ENCODE data around the gene IFNL4. TPM values are rescaled to one million over a fixed set of nuclear protein-coding genes. Genes with fewer than 3 reads are reported as not detected.

Gene IFNL4
- total and polyA plus RNA-seq, 2 of the 4 experiments (the other 2 are of a cell fraction) = not detected

DNA sequence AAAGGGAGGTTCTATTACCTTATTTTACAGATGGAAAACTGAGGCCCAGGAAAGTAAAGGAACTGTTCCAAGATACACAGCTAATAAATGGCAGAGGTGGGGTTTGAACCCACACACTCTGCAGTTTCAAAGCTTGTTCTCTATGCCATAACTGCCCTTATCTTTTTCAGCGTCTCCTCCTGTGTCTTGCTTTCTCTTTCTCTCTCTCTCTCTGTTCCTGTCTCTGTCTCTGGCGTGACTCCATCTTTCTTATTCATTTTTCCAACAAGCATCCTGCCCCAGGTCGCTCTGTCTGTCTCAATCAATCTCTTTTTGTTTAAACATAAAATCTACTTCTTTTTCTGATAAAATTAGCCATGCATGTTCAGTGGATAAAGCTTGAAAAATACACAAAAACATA lies 3.2 kb upstream of the IFNL4 start:
- Histone ChIP-seq H3K9ac (ENCODE audit: low read depth, low read length) (no peak overlapping the region), H3K4me3 (ENCODE audit: insufficient read depth, low read depth, low read length) (no peak overlapping the region), H3K27me3 (ENCODE audit: control insufficient read depth, insufficient read depth, low read length) (peaks cover 60% of the 10 kb centered on the region), H2BK5ac (ENCODE audit: low read depth, low read length, poor library complexity, severe bottlenecking) (no peak overlapping the region), H4K8ac (ENCODE audit: low read depth in 2 of 2, low read length in 2 of 2) (no peak overlapping the region), H3K14ac (replicated peaks; ENCODE audit: low read depth, low read length) (no peak overlapping the region), H3K36me3 (ENCODE audit: control insufficient read depth, insufficient read depth, low read length) (no peaks in the 10 kb centered on the region), H3K9me1 (ENCODE audit: insufficient read depth, low read length) (no peaks in the 10 kb centered on the region), H3K4me1 (ENCODE audit: control insufficient read depth, insufficient read depth, low read length) (no peaks in the 10 kb centered on the region), H3K9me3 (ENCODE audit: control insufficient read depth, insufficient read depth, low read length) (peaks cover 1% of the 10 kb centered on the region; the same call in 1 of the 2 replicates), H3K79me1 (ENCODE audit: low read depth in 1 of 2, low read length in 2 of 2) (no peaks in the 10 kb centered on the region), H2BK20ac (ENCODE audit: low read depth, low read length) (no peak overlapping the region), H4K20me1 (ENCODE audit: insufficient read depth, low read length) (no peaks in the 10 kb centered on the region), H3K4ac (ENCODE audit: low read depth, low read length) (no peak overlapping the region), H2AFZ (replicated peaks; ENCODE audit: low read length, poor library complexity) (no peak overlapping the region), H3K23ac (ENCODE audit: low read depth, low read length) (no peak overlapping the region), H3K27ac (ENCODE audit: insufficient read depth, low read length) (no peak overlapping the region), H3K56ac (ENCODE audit: extremely low read depth, insufficient read depth, low read length) (no peak overlapping the region), H2AK5ac (ENCODE audit: low read depth, low read length) (no peak overlapping the region), H4K5ac (ENCODE audit: low read depth, low read length) (no peak overlapping the region), H4K91ac (ENCODE audit: insufficient read depth, low read depth, low read length) (no peak overlapping the region), H2AK9ac (replicated peaks; ENCODE audit: low read depth, low read length, poor library complexity) (no peak overlapping the region), H2BK120ac (ENCODE audit: low read depth, low read length) (no peak overlapping the region), H2BK15ac (ENCODE audit: low read depth, low read length) (no peak overlapping the region), H3K4me2 (ENCODE audit: low read depth, low read length) (no peak overlapping the region), H3K18ac (ENCODE audit: low read depth, low read length) (no peak overlapping the region)
- TF ChIP-seq CTCF (conservative IDR thresholded peaks at IDR 0.05; ENCODE audit: low read depth, low read length) (no peak), RAD21 (IDR thresholded peaks at IDR 0.05; ENCODE audit: low read length) (no peak), CEBPB (IDR thresholded peaks at IDR 0.05; ENCODE audit: low read depth, low read length) (no peak), CHD1 (IDR thresholded peaks at IDR 0.05; ENCODE audit: low read depth, low read length) (no peak), BHLHE40 (IDR thresholded peaks at IDR 0.05; ENCODE audit: low read depth, low read length) (no peak), NFE2L2 (IDR thresholded peaks at IDR 0.05; ENCODE audit: low read depth, low read length) (no peak), MAFK (IDR thresholded peaks at IDR 0.05; ENCODE audit: low read depth, low read length) (no peak), RCOR1 (IDR thresholded peaks at IDR 0.05; ENCODE audit: insufficient replicate concordance, low read length) (no peak), MXI1 (IDR thresholded peaks at IDR 0.05; ENCODE audit: borderline replicate concordance, low read depth, low read length) (no peak), MAZ (IDR thresholded peaks at IDR 0.05; ENCODE audit: borderline replicate concordance, low read depth, low read length) (no peak), FOS (IDR thresholded peaks at IDR 0.05; ENCODE audit: low read depth, low read length) (no peak), RFX5 (IDR thresholded peaks at IDR 0.05; ENCODE audit: low read depth, low read length) (no peak), POLR2A (IDR thresholded peaks at IDR 0.05; ENCODE audit: low read depth, low read length) (no peak)
- TF ChIP-seq, protein P1, sequence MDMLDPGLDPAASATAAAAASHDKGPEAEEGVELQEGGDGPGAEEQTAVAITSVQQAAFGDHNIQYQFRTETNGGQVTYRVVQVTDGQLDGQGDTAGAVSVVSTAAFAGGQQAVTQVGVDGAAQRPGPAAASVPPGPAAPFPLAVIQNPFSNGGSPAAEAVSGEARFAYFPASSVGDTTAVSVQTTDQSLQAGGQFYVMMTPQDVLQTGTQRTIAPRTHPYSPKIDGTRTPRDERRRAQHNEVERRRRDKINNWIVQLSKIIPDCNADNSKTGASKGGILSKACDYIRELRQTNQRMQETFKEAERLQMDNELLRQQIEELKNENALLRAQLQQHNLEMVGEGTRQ (IDR thresholded peaks at IDR 0.05; ENCODE audit: low read depth, low read length) = no peak
- ChIA-PET POLR2A (ENCODE audit: unreplicated experiment) (no interaction called here), CTCF (no interaction called here)
- intact Hi-C loops (cut with micrococcal nuclease) = no loop called here
- WGBS, 2 experiments (ENCODE audit: extremely low coverage in 2 of 2, insufficient read length in 1 of 2) = no CpG with 5 or more reads among the region's 3 CpGs
- dilution Hi-C loops (cut with HindIII; ENCODE audit: low sequenced_read_pairs, unreplicated experiment) = no loop called here
- no TSS peak for BruUV-seq (replicated peaks)
- in situ Hi-C loops (cut with MboI; ENCODE audit: low sequenced_read_pairs) = no loop called here
- no peak for DNase-seq
- ATAC-seq (ENCODE audit: low read depth) = no peak

Data from IMR-90 (cell line).